HTERT RPE-1 (cell line): ENCODE data around the gene MEGF10.

ENCODE experiments used
- in situ Hi-C: fragments of 300-500 bp; cut with MboI; formaldehyde crosslinking; loops from 4 replicates; pipeline ENCODE4 v1.14.3; 2020; ENCODE audit warnings: low sequenced_read_pairs

MEGF10 gene

DNA sequence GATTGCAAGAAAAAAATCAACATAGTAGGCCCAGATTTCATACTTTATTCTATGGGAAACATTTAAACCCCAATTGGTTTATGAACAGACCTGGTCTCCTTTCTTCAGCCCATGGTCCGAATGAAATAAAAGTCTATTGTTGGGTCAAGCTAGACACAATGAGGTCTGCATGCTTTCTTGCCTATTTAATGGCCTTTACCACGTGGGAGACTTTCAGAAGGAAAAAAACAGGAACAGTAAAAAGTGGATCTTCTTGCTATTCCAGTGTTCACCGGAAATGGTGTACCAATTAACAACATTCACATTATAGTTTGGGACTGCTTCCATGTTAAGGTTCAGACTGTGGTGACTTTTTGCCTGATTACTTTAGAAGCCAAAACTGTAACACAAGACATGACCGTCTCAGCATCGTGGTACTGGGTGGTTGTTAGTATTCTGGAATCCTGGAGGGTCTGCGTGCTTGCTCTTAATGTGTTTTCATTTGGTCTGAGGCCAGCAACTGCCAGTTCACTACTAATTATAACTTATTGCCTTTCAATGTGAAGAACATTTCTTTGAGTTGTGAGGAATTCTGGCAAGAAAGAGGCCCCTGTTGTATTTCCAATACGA, 141.5 kb downstream of the MEGF10 start:
- in situ Hi-C loops = no loop called here

DNA sequence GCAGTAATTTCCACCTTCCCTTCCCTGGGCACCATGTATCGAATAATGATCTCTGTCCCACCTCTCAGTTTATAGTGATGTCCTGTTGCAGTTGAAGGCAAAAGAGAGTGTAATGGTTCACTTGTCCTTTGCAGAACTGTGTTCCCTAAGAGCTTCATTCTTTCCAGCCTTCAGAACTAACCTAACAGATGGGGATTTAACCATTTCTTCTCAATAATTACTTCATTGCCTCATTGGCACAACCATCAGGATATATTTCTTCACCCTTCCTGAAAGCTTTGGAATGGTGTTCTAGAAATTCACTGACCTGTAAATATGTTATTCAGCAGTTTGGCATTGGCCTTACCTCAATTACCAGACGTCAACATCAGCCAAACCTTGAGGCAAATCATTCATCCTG, 142.9 kb downstream of the MEGF10 start:
- in situ Hi-C loops = no loop called here

DNA sequence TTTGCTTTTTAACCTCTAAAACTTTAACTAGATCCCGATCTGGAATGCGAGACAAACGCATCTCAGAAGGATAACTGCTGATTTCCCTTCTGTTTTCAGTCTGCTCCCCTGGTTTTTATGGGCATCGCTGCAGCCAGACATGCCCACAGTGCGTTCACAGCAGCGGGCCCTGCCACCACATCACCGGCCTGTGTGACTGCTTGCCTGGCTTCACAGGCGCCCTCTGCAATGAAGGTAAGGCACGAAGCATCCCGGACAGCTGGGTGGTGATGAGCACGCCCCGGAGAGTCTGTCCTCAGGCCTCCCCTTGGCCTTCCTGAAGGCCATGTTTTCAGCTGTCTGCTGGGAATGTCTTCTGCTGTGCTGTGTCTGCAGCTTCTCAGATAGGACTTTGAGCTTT, 144.0 kb downstream of the MEGF10 start:
- in situ Hi-C loops = no loop called here

GRCh38 chr5:127435821-127436220, 145.2 kb downstream of the MEGF10 start:
- in situ Hi-C loops = no loop called here

- in situ Hi-C loops = no loop called here
These were observed 149.0 kb downstream of the MEGF10 start for GRCh38 chr5:127439644-127440043.

DNA sequence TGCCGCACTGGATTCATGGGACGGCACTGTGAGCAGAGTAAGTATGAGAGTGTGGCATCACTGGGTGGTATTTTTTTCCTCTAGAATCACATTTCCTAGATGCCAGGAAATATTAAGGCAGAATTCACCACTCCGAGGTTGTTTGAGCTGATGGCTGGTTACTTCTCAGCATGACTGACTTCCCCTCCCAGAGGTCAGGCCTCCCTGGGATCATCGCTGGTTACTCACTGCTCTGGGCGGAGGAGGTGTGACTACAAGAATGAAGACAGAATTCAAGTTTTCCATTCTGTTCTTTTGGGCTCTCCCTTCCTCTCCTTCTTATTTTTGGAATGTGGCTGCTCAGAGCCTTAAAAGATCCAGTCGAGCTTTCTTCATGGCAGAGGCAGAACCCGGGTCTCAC, 150.2 kb downstream of the MEGF10 start:
- in situ Hi-C loops = no loop called here

- in situ Hi-C loops = no loop called here
These were observed 151.3 kb downstream of the MEGF10 start for GRCh38 chr5:127441799-127442484.

DNA sequence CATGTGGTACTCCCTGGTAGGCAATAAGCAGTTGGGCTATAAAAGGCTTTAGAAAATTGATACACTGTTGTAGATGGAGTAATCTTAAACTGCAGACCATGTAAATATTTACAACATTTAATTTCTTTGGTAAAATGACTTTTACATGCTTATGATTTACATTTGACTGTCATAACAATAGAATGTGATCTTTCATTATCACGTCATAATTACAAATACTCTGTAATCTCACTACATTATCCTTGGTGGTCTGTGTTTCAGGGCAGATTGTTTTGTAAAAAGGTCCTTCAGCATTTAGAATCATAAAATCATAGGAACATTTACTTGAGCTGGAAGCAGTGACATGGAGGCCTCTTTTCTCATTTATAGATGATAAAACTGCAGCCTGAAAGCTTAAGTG, 153.6 kb downstream of the MEGF10 start:
- in situ Hi-C loops = no loop called here

- in situ Hi-C loops = no loop called here
These were observed 154.7 kb downstream of the MEGF10 start for GRCh38 chr5:127445328-127445727.

- in situ Hi-C loops = no loop called here
These were observed 156.0 kb downstream of the MEGF10 start for GRCh38 chr5:127446626-127447025.

GRCh38 chr5:127447827-127448226, 157.2 kb downstream of the MEGF10 start:
- in situ Hi-C loops = no loop called here

DNA sequence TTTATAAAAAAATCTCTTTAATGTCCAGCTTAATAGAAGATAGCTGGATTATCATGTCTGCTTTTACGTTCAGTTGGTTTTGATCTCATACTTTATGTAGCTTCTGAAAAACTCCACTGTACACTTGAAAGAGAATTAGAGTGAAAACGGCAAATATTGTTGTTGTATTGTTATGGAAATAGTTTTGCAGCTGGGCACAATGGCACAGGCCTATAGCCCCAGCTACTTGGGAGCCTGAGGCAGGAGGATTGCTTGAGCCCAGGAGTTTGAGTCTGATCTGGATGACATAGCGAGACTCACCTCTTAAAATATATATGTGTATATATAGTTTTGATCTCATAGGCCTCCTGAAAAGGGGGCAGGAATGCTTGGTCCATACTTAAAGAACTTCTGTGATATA, 159.4 kb downstream of the MEGF10 start:
- in situ Hi-C loops = no loop called here

GRCh38 chr5:127451096-127451495, 160.5 kb downstream of the MEGF10 start:
- in situ Hi-C loops = no loop called here

DNA sequence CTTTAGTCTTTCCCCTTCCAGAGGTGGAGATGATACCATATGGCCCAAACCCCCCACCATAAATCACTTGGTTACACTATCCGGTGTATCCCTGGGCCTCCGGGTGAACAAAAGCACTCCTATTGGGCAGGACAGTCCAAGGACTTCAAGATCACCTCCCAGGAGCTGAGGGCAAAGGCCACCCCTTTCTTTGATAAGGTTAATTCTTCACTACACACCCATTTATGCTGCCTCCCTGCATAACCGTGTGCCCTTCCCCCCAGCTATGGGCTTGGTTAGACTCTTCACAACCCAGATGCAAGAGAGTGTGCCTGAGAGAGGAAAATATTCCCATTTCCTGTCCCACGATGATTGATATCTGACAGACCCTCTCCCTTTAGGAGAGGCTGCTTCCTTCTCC, 162.0 kb downstream of the MEGF10 start:
- in situ Hi-C loops = no loop called here

- in situ Hi-C loops = no loop called here
These were observed 180.6 kb downstream of the MEGF10 start for GRCh38 chr5:127471211-127471610.

GRCh38 chr5:127472700-127473099, 182.1 kb downstream of the MEGF10 start:
- in situ Hi-C loops = no loop called here

- in situ Hi-C loops = no loop called here
These were observed 195.9 kb downstream of the MEGF10 start for GRCh38 chr5:127486471-127486870.

DNA sequence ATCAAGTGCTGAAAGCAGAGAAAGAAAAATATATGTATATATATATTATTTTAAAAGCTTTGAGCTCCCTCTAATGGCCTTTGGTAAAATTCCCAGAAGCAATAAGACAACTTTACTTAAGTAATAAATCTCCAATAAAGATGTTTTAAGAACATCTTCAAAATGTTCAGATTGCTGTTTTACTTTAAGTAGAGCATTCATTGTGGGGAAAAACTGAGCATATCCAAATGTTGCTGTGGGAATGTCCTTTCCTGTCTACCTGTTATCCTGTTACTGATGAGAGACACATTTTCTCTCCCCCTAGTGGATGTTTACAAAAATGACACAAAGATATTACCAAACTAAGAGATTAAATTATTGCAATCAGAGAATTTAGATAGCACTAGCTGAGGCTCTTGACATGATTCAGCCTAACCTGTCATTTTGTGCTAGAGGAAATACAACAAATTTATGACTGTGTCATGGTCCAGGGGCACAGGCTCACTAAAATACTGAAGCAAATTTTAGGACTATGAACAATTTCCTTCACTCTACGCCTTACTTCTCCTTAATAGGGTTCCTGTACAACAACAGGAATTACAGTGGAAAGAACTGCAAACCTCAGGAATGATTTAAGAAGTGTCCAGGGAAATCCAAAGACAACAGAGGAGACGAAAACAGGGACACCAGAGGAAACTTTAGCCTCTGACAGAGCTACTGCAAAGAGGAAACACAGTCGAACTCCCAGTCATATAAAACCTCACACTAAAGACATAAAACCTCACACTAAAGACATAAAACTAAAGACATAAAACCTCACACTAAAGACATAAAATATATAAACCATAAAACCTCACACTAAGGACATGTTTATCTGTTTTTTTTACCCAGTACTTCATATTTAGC, 202.5 kb downstream of the MEGF10 start:
- in situ Hi-C loops = no loop called here

DNA sequence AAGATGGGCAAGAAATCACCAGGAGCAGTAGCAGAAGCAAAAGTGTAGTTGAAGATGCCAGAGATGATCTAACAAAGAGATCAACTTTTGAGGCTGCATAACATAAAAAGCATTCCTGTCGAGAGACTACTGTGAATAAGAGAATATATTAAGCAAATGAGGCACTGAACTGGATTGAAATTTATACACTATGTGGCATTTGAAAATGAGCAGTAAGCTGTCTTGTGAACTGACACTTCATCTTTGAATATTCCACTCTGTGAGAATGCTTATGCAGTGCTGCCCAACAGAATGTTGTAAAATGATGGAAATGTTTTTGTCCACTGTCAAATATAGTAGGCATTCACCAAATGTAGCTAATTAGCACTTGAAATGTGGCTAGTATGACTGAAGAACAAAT, 208.0 kb downstream of the MEGF10 start:
- in situ Hi-C loops = no loop called here

DNA sequence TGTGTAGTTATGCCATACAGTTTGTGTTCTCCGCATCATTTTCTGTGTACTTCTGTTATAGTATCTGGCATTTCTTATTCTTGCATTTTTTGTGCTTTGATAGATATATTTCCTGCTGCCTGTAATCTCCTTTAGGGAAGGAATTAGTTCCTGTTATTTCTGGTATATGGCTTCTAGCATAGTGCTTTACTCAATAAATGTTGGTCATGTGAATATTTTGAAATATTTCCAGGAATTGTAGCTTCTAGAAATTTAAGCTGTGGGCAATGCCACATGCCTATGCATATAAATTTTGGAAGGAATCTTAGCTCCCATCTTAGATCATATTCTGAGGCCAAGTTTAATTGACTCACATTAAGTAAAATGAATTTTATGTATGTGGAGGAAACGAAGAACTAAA, 215.3 kb downstream of the MEGF10 start:
- in situ Hi-C loops = no loop called here

GRCh38 chr5:127506616-127507015, 216.0 kb downstream of the MEGF10 start:
- in situ Hi-C loops = no loop called here
